Prostate gland (tissue), 2 donors: ENCODE data around the gene CTIF. TPM values are rescaled to one million over a fixed set of nuclear protein-coding genes. Genes with fewer than 3 reads are reported as not detected.

Source experiments
- DNase-seq: peaks from one replicate; pipeline ENCODE4 v3.0.0-alpha.2; 2019; ENCODE audit warnings: low spot score
- H3K27ac ChIP-seq, 2 donors: fragments of 200-600 bp; sonication (generic); 2 replicates each; pipeline ENCODE4 v1.5.1; 2017 to 2019
- H3K27me3 ChIP-seq: fragments of 200-600 bp; sonication (generic); replicated peaks from 2 replicates; pipeline ENCODE4 v1.5.1; 2019; ENCODE audit not compliant: insufficient read depth
- H3K36me3 ChIP-seq, 2 donors: fragments of 200-600 bp; sonication (generic); 1 replicate in 1 of 2; 2 replicates in 1 of 2; pipeline versions ENCODE4 v1.5.1 to v1.8.1; 2017 to 2019
- H3K4me1 ChIP-seq: fragments of 200-600 bp; sonication (generic); replicated peaks from 2 replicates; pipeline ENCODE4 v1.5.1; 2019
- H3K4me3 ChIP-seq, 2 donors: fragments of 200-600 bp; sonication (generic); 2 replicates each; pipeline ENCODE4 v1.5.1; 2017 to 2019
- H3K9me3 ChIP-seq: fragments of 200-600 bp; sonication (generic); 2 replicates; pipeline ENCODE4 v1.5.1; 2017
- POLR2A ChIP-seq: fragments of 450-650 bp; IDR thresholded peaks from one replicate; pipeline ENCODE4 v1.6.1; 2016; ENCODE audit warnings: antibody characterized with exemption, mild to moderate bottlenecking
- POLR2AphosphoS5 ChIP-seq: sonication (generic); formaldehyde crosslinking; IDR thresholded peaks from one replicate; pipeline ENCODE4 v1.6.1; 2017; ENCODE audit warnings: antibody characterized with exemption
- WGBS: methylation state at CpG from one replicate; pipeline ENCODE4 v1.1.5; 2018; 5-methylcytosine and 5-hydroxymethylcytosine counted together
- intact Hi-C: fragments of 100-400 bp; cut with DNase I; formaldehyde crosslinking; loops from one replicate; pipeline ENCODE4 v1.14.2; 2022
- total RNA-seq, 2 donors: library from RNA; depleted of rRNA; stranded (reverse); fragments of >200 nt; gene quantifications; one replicate each; pipeline ENCODE4 v1.1.0, GENCODE V29; 2016
- TF ChIP-seq, protein P1 (sequence below), 4 experiments: fragments of 200-600 bp in 2 of 4; fragments of 450-650 bp in 2 of 4; sonication (generic) in 2 of 4; IDR thresholded peaks; 1 replicate in 3 of 4; 2 replicates in 1 of 4; pipeline ENCODE4 v1.5.1; 2016 to 2019; ENCODE audit warnings: antibody characterized with exemption in 4 of 4, mild to moderate bottlenecking in 2 of 4, moderate library complexity in 2 of 4

Gene CTIF
- total RNA-seq, 2 donors from 2014 or later: 8.1 to 57.9 TPM

DNA sequence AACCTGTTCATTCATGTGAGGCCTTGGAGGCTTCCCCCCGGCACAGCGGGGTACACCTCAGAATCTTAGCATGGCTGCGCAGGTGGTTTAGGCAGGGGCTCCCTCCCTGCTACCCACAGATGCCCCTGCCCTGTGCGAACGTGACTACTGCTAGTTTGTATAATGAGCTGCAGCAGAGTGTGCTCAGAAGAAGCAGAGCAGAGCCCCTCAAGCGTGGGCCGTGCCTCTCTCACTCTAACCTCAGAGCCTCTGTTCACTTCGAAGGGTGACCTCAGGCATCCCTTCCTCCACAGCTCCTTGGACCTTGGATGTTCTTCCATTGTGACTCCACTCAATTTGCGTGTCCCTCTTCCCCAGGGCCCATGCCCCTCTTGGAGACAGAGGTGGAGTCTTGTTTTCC, 161.6 kb downstream of the CTIF start:
- no peak overlapping the region for H3K27ac ChIP-seq
- intact Hi-C loops: no loop called here
- DNase-seq: no peak
- H3K27me3 ChIP-seq: no peaks in the 10 kb centered on the region
- H3K4me3 ChIP-seq: no peak overlapping the region
- WGBS: 96% methylated on average over 9 of the region's 9 CpGs
- TF ChIP-seq POLR2AphosphoS5: no peak
- no peak for TF ChIP-seq POLR2A
- TF ChIP-seq, protein P1, sequence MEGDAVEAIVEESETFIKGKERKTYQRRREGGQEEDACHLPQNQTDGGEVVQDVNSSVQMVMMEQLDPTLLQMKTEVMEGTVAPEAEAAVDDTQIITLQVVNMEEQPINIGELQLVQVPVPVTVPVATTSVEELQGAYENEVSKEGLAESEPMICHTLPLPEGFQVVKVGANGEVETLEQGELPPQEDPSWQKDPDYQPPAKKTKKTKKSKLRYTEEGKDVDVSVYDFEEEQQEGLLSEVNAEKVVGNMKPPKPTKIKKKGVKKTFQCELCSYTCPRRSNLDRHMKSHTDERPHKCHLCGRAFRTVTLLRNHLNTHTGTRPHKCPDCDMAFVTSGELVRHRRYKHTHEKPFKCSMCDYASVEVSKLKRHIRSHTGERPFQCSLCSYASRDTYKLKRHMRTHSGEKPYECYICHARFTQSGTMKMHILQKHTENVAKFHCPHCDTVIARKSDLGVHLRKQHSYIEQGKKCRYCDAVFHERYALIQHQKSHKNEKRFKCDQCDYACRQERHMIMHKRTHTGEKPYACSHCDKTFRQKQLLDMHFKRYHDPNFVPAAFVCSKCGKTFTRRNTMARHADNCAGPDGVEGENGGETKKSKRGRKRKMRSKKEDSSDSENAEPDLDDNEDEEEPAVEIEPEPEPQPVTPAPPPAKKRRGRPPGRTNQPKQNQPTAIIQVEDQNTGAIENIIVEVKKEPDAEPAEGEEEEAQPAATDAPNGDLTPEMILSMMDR (IDR thresholded peaks at IDR 0.05): no peak
- no peaks in the 10 kb centered on the region for H3K4me1 ChIP-seq
- no peaks in the 10 kb centered on the region for H3K9me3 ChIP-seq
- H3K36me3 ChIP-seq: no peaks in the 10 kb centered on the region

DNA sequence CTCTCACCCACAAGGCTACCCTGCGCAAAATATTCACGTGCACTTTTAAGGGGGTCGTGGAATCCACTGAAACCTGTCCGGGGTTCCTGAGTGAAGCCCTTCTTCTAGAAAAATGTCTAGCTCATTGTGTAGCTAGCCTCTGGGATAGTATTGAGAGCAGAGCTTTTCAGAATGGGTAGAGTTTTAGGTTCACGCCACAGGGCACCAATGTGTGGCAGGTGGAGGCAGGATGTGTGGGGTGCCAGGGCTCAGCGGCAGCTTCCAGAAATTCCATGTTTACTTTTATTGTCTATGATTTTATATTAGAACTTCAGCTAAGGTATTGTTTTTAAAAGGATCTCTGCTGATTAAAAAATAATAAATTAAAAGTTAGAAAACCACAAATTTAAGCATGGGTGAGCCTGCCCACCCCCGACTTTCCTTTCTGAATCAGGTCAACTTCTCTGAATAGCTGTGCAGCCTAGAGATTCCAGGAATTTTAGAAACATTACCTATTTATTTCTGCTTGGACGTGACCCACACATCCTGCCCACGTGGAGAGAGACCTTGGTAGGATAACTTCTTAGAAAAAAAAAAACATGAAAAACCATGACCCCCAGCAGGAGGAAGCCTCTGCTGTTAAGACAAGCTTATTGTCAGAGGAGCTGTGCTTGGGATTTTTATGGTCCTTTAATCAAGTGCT, 163.7 kb downstream of the CTIF start:
- Histone ChIP-seq H3K9me3 (no peaks in the 10 kb centered on the region), H3K4me3 (no peak overlapping the region), H3K27ac (no peak overlapping the region), H3K36me3 (no peaks in the 10 kb centered on the region), H3K4me1 (no peaks in the 10 kb centered on the region), H3K27me3 (no peaks in the 10 kb centered on the region)
- 86% methylated on average over 9 of the region's 9 CpGs for whole genome bisulfite sequencing
- intact Hi-C loops: no loop called here
- DNase-seq: no peak
- TF ChIP-seq POLR2A (no peak), POLR2AphosphoS5 (no peak)
- TF ChIP-seq, protein P1 (IDR thresholded peaks at IDR 0.05): no peak

DNA sequence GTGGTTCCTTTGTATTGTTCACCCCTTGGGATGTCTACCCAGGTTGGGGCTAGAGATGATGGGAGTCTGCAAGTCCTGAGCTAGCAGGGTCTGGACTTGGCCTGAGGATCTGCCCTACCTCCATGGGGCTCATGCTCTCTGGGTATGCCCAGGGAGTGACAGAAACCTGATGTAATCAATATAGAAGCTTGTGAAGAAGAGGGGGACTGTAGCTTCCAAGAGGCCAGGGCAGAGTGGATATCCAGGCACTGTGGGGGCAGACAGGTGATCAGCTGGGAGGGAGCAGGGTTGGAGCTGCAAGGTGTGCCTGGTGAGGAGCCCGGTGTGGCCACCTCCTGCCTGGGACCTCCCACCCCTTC, 164.2 kb downstream of the CTIF start:
- H3K9me3 ChIP-seq: no peaks in the 10 kb centered on the region
- H3K4me1 ChIP-seq: no peaks in the 10 kb centered on the region
- no peak for DNase-seq
- no peak overlapping the region for H3K27ac ChIP-seq
- WGBS: 89% methylated on average over 1 of the region's 1 CpG
- intact Hi-C loops: no loop called here
- no peak overlapping the region for H3K4me3 ChIP-seq
- H3K27me3 ChIP-seq: no peaks in the 10 kb centered on the region
- H3K36me3 ChIP-seq: no peaks in the 10 kb centered on the region
- TF ChIP-seq POLR2A (no peak), POLR2AphosphoS5 (no peak)
- TF ChIP-seq, protein P1 (IDR thresholded peaks at IDR 0.05): no peak

DNA sequence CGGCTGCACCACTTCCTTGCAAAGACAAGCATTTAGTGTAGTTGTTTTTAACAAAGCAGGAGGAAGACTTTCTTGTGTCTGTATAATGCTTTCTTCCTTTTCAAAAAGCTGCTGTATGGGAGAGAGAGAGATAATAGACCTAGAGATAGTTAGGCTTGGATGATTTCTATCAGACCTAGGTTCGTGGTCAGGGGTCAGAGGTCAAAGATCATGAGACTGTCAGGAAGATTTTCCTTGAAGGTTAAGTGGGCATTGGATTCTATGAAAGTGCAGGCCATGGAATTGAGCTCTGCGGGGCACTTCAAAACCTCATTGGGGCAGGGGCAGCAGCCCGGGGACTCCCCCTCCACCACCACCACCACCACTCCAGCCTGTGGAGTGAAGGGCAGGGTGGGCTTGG, 164.6 kb downstream of the CTIF start:
- 82% methylated on average over 4 of the region's 4 CpGs for WGBS
- H3K36me3 ChIP-seq: no peaks in the 10 kb centered on the region
- intact Hi-C loops: no loop called here
- no peaks in the 10 kb centered on the region for H3K4me1 ChIP-seq
- DNase-seq: no peak
- TF ChIP-seq, protein P1 (IDR thresholded peaks at IDR 0.05): no peak
- no peak for TF ChIP-seq POLR2AphosphoS5
- TF ChIP-seq POLR2A: no peak
- no peaks in the 10 kb centered on the region for H3K27me3 ChIP-seq
- H3K9me3 ChIP-seq: no peaks in the 10 kb centered on the region
- H3K4me3 ChIP-seq: no peak overlapping the region
- no peak overlapping the region for H3K27ac ChIP-seq

DNA sequence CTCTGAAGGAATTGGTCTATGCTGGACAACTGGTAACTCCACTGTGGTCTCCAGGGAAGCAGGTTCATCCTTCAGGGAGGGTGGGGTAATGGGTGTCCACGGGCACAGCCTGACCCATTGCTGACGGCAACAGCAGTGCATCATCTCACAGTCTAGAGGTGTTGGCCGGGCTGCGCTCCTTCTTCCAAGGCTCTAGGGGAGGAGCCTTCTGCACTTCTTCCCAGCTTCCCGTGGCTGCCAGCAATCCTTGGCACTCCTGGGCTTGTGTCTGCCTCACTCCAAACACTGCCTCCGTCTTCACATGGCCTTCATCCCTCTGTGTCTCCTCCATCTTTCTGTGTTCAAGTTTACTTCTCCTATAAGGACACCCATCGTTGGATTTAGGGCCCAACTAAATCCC, 166.2 kb downstream of the CTIF start:
- H3K27ac ChIP-seq: no peak overlapping the region
- no peaks in the 10 kb centered on the region for H3K9me3 ChIP-seq
- H3K27me3 ChIP-seq: no peaks in the 10 kb centered on the region
- intact Hi-C loops: no loop called here
- no peak overlapping the region for H3K4me3 ChIP-seq
- DNase-seq: no peak
- H3K36me3 ChIP-seq: no peaks in the 10 kb centered on the region
- no peaks in the 10 kb centered on the region for H3K4me1 ChIP-seq
- WGBS: 86% methylated on average over 7 of the region's 7 CpGs
- TF ChIP-seq POLR2A (no peak), POLR2AphosphoS5 (no peak)
- TF ChIP-seq, protein P1 (IDR thresholded peaks at IDR 0.05): no peak
